ENCODE data around the gene NINJ2.

DNA sequence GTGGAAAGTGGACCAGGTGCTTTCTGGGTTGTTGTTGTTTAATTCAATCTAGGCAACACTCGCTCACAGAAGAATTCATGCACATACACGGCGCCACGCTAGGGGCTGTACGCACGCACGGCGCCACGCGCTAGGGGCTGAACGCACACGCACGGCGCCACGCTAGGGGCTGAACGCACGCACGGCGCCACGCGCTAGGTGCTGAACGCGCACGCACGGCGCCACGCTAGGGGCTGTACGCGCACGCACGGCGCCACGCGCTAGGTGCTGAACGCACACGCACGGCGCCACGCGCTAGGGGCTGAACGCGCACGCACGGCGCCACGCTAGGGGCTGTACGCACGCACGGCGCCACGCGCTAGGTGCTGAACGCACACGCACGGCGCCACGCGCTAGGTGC is 54.3 kb downstream of the NINJ2 start:
- TF ChIP-seq, protein P1, sequence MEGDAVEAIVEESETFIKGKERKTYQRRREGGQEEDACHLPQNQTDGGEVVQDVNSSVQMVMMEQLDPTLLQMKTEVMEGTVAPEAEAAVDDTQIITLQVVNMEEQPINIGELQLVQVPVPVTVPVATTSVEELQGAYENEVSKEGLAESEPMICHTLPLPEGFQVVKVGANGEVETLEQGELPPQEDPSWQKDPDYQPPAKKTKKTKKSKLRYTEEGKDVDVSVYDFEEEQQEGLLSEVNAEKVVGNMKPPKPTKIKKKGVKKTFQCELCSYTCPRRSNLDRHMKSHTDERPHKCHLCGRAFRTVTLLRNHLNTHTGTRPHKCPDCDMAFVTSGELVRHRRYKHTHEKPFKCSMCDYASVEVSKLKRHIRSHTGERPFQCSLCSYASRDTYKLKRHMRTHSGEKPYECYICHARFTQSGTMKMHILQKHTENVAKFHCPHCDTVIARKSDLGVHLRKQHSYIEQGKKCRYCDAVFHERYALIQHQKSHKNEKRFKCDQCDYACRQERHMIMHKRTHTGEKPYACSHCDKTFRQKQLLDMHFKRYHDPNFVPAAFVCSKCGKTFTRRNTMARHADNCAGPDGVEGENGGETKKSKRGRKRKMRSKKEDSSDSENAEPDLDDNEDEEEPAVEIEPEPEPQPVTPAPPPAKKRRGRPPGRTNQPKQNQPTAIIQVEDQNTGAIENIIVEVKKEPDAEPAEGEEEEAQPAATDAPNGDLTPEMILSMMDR (conservative IDR thresholded peaks at IDR 0.05; ENCODE audit: low read length) = no peak
- no peak for TF ChIP-seq EZH2phosphoT487 (IDR thresholded peaks at IDR 0.05; ENCODE audit: borderline replicate concordance)
